DOHH2 (cell line): ENCODE results near the gene KL.

Source experiments
- CTCF ChIP-seq: fragments of 200-600 bp; sonication (generic); IDR thresholded peaks from one replicate; pipeline ENCODE4 v1.5.1; 2014; ENCODE audit warnings: antibody characterized with exemption, mild to moderate bottlenecking, low read depth, low read length; ENCODE audit not compliant: poor library complexity, severe bottlenecking
- EZH2phosphoT487 ChIP-seq: fragments of 200-600 bp; sonication (generic); IDR thresholded peaks from 2 replicates; pipeline ENCODE4 v1.6.1; 2017; ENCODE audit warnings: borderline replicate concordance, mild to moderate bottlenecking, antibody characterized with exemption, low read length, moderate library complexity, mixed read lengths

- TF ChIP-seq CTCF (no peak), EZH2phosphoT487 (no peak)
Observed at GRCh38 chr13:33101835-33102234, 85.6 kb downstream of the KL start.
